HG03039 (cell line): ENCODE results near the gene HBD.
"Not testable (repeated sequence)": the region's sequence is repeated elsewhere in the genome, so short reads cannot be mapped to it uniquely, and the experiment has no call there.

ENCODE experiments used
- ATAC-seq: cut with Tn5 transposase; IDR thresholded peaks from one replicate; pipeline ENCODE4 v1.9.1; 2021; ENCODE audit warnings: mild to moderate bottlenecking, moderate library complexity; ENCODE audit not compliant: unreplicated experiment

HBD gene

DNA sequence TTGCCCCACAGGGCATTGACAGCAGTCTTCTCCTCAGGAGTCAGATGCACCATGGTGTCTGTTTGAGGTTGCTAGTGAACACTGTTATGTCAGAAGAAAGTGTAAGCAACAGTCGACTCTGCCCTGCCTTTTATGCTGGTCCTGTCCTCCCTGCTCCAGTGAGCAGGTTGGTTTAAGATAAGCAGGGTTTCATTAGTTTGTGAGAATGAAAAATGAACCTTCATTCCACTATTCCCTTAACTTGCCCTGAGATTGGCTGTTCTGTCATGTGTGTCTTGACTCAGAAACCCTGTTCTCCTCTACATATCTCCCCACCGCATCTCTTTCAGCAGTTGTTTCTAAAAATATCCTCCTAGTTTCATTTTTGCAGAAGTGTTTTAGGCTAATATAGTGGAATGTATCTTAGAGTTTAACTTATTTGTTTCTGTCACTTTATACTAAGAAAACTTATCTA, at the start of gene HBD:
Gene HBD, minus strand, starts transcription at position 103 of the 454 bp plus-strand sequence. Its CDS starts 50 bp downstream, at position 53.
- peak; percentile 76 for ATAC-seq

DNA sequence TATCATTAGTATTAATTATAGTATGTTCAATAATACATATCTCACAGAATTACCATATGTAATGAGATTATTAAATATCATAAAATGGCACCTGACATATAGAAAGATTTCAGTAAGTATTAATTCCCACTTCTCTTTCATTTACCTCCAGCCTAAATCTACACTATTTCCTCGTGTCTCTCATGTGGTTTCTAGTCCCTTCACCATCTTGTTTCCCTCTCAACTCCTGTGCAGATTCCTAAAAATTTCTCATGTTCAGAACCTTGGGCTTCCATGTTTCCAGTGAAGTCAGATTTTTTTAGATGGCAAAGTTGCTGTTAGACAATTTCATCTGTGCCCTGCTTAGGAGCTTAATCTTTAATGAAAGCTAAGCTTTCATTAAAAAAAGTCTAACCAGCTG, 49.6 kb upstream of the HBD start:
- ATAC-seq: no peak

DNA sequence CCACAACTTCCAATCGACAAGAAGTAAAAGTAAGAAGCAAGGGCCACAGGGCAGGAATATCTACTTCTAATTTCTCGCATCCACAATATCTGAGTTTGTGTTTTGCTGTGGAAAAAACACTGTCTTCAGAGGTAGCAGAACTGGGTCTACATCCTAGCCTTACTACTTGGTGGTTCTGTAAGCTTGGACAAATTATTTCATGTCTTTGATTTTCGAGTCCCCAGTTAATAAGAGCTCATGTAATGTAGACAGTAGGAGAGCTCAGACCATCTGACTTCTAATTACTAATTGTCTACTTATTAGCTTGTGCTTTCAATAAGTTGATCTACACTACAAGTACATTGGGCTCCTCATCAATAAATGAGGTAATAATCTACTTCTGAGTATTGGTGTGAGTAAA, 48.8 kb upstream of the HBD start:
- ATAC-seq: no peak

DNA sequence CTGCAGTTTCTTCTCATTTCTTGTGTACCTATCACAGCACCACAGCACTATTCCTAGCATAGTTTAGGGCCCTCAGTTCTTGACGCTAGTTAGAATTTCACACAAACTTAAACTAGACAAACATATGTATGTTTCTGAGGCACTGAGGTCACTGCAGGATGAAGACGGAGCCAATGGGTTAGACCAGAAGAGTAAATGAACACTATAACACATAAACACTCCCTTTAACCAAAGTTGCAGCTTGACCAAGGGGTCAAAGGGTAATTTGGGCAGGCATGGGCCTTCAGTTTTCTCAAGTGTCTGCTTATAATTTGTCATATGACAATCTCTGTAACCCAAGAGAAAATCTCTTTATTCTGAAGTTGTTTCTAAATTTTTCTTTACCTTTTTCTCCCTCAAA, 48.3 kb upstream of the HBD start:
- ATAC-seq: no peak

DNA sequence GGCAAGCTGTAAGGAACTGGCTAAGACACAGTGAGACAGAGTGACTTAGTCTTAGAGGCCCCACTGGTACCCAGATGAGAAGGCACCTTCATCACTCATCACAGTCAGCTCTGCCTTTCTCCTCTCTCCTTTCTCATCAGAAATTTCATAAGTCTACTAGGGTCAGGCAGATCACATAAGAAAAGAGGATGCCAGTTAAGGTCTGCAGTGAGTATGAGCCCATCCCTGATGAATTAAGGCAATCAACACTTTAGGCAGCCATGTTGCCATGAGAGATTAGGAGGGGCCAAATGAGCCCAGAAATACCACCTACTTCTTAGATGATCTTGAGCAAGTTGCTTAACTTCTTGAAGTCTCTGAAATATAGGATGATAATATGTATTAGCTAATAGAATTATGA, 47.3 kb upstream of the HBD start:
- no peak for ATAC-seq

DNA sequence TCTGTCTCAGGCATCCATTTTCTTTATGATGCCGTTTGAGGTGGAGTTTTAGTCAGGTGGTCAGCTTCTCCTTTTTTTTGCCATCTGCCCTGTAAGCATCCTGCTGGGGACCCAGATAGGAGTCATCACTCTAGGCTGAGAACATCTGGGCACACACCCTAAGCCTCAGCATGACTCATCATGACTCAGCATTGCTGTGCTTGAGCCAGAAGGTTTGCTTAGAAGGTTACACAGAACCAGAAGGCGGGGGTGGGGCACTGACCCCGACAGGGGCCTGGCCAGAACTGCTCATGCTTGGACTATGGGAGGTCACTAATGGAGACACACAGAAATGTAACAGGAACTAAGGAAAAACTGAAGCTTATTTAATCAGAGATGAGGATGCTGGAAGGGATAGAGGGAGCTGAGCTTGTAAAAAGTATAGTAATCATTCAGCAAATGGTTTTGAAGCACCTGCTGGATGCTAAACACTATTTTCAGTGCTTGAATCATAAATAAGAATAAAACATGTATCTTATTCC, 46.4 kb upstream of the HBD start:
- peak; percentile 95 for ATAC-seq

DNA sequence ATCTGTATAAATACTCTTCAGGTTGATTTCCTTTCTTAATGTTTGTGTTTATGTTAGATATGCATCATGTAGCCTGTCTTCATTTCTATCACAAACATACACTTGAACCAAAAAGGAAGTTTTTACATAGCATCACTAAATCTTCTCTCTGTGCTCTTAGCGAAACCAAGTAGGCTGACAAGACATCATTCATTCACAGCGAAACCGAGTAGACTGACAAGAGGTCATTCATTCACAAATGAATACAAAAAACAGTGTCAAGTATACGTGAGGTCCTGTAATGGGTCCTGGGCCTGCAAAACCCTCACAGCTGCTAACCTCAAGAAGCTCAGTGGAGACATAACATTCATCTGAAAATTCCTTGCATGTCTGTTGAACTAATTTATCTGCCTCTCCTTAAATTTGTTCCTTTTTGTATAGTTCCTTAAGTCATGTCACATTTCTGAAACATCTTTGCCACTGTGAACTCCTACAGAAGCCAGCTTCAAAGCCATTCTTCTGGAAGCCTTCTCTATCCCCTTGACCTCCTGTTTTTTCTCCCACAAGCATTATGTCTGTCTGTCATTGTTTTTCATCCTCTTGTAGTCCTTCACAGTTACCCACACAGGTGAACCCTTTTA, 45.3 kb upstream of the HBD start:
- ATAC-seq: no peak

DNA sequence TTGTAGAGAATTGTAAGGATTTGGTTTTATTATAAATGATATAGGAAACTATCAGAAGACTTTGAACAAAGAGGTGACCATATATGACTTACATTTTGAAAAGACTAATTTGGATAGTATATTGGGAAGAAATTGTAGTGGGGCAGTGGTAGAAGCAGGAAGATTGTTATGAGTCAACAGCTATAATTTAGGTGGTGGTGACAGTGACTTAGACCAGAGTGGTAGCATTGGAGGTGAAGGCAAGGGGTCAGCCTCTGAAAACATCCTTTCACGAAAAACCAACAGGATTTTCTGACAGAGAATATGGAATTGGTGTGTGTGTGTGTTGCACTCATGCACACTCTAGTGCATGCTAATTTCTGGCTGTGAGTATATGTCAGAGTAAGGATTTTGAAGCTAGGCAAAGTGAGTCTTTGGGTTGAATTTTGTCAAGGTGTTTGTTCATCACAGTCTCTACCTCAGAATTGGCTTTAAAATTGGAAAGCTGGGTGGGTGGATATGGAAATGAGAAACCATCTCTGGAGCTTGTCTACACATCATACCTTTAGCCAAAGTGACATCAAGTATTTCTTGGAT, 43.6 kb upstream of the HBD start:
- no peak for ATAC-seq

DNA sequence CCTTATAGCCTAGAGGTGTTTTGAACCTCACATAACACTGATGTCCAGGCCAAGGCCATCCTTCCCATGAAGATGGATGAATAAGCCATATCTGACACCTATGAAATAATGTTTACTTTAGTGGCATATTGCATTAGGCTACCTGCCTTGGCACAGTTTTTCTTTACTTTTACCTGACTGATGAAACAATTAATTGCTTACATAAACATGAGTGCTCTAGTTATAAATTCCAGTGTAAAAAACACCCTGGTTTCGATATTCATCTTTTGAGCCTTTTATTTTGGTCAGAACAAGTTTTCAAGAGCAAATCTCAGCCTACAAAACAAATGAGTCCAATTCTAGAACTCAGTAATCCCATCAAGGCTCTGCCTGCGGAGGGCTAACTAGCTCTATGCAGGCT, 42.4 kb upstream of the HBD start:
- no peak for ATAC-seq

DNA sequence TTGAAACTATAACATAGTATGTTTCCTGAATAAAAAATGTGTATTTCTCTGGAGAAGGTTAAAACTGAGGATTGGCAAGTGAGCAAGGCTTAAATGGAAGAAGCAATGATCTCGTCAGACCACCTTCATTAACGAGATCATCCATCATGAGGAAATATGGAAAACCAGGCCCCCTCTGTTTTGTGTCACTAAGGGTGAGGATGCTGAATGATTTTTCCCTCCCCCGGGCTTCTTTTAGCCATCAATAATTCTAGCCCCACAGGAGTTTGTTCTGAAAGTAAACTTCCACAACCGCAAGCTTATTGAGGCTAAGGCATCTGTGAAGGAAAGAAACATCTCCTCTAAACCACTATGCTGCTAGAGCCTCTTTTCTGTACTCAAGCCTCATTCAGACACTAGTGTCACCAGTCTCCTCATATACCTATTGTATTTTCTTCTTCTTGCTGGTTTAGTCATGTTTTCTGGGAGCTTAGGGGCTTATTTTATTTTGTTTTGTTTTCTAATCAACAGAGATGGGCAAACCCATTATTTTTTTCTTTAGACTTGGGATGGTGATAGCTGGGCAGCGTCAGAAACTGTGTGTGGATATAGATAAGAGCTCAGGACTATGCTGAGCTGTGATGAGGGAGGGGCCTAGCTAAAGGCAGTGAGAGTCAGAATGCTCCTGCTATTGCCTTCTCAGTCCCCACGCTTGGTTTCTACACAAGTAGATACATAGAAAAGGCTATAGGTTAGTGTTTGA, 41.3 kb upstream of the HBD start:
- no peak for ATAC-seq

DNA sequence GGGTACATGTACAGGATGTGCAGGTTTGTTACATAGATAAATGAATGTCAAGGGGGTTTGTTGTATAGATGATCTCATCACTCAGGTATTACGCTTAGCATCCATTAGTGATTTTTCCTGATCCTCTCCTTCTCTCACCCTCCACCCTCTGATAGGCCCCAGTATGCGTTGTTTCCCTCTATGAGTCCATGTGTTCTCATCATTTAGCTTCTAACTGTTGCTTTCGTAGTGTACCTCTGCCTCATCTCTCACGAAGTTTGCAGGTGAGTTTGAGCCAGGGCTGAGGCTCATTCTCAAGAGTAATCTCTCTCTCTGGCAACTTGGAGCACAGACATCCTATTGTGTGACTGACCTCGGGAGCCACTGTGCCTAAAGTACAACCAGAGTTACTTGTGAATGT, 40.1 kb upstream of the HBD start:
- no peak for ATAC-seq

DNA sequence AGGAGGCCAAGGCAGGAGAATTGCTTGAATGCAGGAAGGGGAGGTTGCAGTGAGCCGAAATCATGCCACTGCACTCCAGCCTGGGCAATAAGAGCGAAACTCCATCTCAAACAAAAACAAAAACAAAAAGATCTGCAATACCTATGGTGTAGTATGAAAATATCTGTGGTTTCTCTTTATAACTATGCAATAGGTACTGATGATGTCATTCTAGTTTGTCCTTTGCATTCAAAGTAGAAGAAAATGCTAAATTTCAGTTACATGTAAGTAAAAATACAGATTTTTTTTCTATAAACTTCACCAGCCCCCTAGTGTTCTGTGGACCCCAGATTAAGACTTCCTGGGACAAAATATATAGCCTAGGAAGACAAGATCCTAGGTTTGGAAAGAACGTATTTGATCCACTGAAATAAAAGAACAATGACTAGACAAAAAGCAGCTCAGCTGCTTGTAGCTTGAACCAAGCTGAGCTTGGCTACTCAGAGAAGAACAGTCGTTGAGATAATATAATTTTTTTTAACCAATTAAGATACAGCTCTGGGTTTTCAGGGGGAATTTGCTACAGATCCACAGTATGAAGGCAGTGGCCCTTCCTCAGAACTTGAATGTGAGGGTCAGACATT, 38.2 kb upstream of the HBD start:
- no peak for ATAC-seq

DNA sequence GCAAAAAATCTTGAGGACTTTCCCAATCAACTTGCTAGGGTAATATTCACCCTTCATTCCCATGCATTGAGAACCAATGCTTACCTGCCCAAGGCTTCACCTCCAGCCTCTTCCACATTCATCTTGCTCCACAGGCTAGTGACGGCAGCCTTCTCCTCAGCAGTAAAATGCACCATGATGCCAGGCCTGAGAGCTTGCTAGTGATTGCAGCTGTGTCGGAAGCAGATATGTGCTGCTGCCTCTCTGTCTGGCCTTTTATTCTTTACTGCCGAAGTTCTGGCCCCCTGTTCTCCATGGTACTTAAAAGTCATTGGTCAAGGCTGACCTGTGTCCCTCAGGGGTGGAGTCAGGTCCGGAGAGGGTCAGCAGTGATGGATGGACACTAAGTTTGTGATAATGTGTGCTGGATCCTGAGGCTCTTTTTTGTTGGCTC, 35.4 kb upstream of the HBD start, which contains the start of gene HBE1:
Gene HBE1, minus strand, starts transcription at position 231 of the 433 bp plus-strand sequence. Its CDS starts 55 bp downstream, at position 176.
- ATAC-seq: no peak

DNA sequence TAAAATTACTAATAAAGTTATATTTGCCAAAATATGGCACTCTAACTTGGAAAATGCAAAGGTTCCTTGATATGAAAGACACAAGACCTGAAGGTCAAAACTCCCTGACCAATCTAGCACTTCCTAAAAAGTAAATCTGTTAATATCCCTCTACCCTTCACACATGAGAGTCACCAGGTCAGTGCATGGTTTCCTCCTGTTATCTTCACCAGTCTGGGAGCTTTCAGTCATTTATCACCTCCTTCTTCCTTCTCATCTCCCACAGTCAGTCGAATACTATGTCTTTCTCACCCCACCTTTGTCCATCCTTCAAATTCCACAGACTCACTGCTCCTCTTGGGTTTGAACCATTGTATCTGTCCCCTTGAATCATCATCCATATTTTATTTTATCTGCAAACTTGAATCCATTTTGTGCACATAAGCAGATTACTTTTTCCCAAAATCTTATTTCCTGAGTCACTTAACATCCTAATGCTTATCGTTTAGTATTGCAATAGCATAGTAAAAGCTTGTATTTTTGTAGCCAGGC, 32.8 kb upstream of the HBD start:
- ATAC-seq: no peak

DNA sequence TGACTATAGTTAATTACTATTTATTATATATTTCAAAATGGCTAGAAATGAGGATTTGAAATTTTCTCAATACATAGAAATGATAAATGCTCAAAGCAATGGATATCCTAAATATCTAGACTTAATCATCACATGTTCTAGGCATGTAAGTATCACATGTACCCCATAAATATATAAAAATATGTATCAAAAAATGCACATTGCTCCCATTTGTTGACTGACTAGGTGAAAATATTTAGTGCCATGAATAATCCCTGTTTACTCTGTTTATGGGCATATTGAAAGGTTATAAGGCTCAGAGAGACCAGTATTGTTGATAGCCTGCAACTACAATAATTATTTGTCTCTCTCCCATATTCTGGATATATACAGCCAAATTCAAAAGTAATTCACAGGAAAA, 32.3 kb upstream of the HBD start:
- no peak for ATAC-seq

DNA sequence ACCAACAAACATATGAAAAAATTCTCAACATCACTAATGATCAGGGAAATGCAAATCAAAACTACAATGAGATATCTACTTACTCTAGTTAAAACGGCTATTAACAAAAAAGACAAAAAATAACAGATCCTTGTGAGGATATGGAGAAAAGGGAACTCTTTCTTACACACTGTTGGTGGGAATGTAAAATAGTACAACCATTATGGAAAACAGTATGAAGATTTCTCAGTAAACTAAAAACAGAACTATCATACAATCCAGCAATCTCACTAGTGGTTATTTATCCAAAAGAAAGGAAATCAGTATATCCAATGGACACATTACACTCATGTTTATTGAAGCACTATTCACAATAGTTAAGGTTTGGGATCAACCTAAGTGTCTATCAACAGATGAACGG, 31.5 kb upstream of the HBD start:
- no peak for ATAC-seq

DNA sequence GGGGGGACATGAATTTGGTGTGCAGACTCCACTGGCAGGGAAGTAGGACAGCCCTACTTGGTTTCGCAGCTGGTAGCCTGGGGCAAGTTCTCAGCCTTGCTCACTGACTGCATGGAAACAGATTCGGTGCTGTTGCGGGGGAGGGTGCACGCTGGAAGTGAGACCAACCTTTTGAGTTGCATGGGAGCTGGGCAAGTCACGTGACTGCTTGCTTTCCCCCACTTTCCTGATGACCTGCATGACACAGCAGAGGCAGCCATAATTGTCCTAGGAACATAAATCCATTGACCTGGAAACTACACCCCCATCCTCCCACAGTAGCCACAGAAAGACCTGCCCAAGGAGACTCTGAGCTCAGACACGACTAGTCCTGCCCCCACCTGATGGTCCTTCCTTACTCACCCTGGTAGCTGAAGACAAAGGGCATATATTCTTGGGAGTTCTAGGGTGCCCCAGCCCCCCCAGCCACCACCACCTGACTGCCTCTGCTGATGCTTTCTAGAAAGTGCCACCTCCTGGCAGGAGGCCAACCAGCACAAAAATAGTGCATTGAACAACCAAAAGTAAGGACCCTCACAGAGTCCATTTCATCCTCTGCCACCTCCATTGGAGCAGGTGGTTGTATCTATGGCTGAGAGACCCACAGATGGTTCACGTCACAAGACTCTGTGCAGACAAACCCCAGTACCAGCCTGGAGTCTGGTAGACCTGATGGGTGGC, 24.4 kb upstream of the HBD start:
- ATAC-seq: no peak

DNA sequence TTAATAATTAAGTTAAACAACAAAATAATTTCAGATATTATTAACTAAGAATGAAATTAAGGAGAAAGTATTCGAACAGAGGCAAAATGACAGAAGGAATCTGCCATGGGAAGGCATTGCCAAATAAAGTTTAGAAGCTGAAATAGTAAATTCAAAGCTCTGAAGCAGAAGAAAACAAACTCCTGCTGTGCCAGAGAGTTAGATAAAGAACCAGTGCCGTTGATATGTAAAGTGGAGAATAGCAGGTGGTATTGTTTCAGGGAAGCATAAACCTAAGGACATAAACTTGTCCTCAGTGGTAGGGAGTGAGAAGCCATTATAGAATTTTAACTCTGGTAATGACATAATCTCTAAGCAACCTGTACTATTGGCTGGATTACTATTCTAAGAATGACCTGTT, 23.0 kb upstream of the HBD start:
- ATAC-seq: no peak

DNA sequence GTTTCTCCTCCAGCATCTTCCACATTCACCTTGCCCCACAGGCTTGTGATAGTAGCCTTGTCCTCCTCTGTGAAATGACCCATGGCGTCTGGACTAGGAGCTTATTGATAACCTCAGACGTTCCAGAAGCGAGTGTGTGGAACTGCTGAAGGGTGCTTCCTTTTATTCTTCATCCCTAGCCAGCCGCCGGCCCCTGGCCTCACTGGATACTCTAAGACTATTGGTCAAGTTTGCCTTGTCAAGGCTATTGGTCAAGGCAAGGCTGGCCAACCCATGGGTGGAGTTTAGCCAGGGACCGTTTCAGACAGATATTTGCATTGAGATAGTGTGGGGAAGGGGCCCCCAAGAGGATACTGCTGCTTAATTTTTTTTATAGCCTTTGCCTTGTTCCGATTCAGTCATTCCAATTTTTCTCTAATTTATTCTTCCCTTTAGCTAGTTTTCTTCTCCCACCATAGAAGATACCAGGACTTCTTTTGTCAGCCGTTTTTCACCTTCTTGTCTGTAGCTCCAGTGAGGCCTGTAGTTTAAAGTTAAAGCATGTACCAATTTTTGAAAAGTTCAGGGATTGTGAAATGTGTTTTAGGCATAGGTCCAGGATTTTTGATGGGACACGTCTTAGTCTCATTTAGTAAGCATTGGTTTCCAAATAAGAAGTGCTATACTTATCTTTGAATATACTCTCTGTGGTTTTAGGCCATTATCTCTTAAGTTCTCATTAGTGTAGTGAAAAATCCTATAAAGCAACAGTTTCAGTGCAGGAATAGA, 20.5 kb upstream of the HBD start, which contains the start of gene HBG2:
Gene HBG2, minus strand, starts transcription at position 136 of the 768 bp plus-strand sequence. Its CDS starts 53 bp downstream, at position 83.
- not testable (repeated sequence) for ATAC-seq

DNA sequence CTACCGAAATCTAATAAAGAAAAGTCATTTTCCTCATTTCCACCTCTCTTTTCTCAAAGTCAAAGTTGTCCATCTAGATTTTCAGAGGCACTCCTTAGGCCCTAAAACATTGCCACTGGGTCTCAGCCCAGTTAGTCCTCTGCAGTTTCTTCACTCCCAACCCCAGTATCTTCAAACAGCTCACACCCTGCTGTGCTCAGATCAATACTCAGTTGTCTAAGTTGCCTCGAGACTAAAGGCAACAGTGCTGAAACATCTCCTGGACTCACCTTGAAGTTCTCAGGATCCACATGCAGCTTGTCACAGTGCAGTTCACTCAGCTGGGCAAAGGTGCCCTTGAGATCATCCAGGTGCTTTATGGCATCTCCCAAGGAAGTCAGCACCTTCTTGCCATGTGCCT, 19.7 kb upstream of the HBD start:
- not testable (repeated sequence) for ATAC-seq
